ENCODE measurements around the gene EFS.

Gene EFS

GRCh38 chr14:23310546-23310945 is 54.4 kb downstream of the EFS start:
- CTCF ChIA-PET = no interaction called here
- peaks cover 6% of the 10 kb centered on the region; the same call in 1 of the 2 replicates for H3K4me1 ChIP-seq (ENCODE audit: control insufficient read depth, insufficient read depth, low read length)
- peaks cover 16 to 52% of the 10 kb centered on the region in 2 experiments for H3K36me3 ChIP-seq (ENCODE audit: control insufficient read depth in 2 of 2, insufficient read depth in 1 of 2, low read length in 2 of 2)
- H3K9me3 ChIP-seq (ENCODE audit: control insufficient read depth, insufficient read depth, low read depth, low read length) = no peaks in the 10 kb centered on the region
- no peak overlapping the region for H3K4me3 ChIP-seq (ENCODE audit: low read depth, low read length)
- H3K27ac ChIP-seq (ENCODE audit: extremely low read depth, low read depth, low read length) = no peak overlapping the region
- TF ChIP-seq ZNF274 (IDR thresholded peaks at IDR 0.05; ENCODE audit: low read length) (no peak), ZNF274 (tag by site-specific recombination; IDR thresholded peaks at IDR 0.05; ENCODE audit: borderline replicate concordance) (no peak), ZNF747 (tag by site-specific recombination; IDR thresholded peaks at IDR 0.05) (no peak), ZNF426 (tag by site-specific recombination; IDR thresholded peaks at IDR 0.05) (no peak), ZBTB1 (tag by site-specific recombination; IDR thresholded peaks at IDR 0.05) (no peak), ZNF658 (tag by site-specific recombination; IDR thresholded peaks at IDR 0.05) (no peak), ZNF404 (tag by site-specific recombination; IDR thresholded peaks at IDR 0.05) (no peak), ZNF596 (tag by site-specific recombination; IDR thresholded peaks at IDR 0.05) (no peak), ZFP37 (tag by site-specific recombination; IDR thresholded peaks at IDR 0.05) (no peak), ZNF701 (tag by site-specific recombination; IDR thresholded peaks at IDR 0.05) (no peak), PRDM2 (tag by site-specific recombination; IDR thresholded peaks at IDR 0.05; ENCODE audit: borderline replicate concordance) (no peak), ZXDB (tag by site-specific recombination; IDR thresholded peaks at IDR 0.05) (no peak)
- TF ChIP-seq, protein P1, sequence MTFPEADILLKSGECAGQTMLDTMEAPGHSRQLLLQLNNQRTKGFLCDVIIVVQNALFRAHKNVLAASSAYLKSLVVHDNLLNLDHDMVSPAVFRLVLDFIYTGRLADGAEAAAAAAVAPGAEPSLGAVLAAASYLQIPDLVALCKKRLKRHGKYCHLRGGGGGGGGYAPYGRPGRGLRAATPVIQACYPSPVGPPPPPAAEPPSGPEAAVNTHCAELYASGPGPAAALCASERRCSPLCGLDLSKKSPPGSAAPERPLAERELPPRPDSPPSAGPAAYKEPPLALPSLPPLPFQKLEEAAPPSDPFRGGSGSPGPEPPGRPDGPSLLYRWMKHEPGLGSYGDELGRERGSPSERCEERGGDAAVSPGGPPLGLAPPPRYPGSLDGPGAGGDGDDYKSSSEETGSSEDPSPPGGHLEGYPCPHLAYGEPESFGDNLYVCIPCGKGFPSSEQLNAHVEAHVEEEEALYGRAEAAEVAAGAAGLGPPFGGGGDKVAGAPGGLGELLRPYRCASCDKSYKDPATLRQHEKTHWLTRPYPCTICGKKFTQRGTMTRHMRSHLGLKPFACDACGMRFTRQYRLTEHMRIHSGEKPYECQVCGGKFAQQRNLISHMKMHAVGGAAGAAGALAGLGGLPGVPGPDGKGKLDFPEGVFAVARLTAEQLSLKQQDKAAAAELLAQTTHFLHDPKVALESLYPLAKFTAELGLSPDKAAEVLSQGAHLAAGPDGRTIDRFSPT (tag by site-specific recombination; IDR thresholded peaks at IDR 0.05) = no peak
- POLR2A ChIA-PET = interaction anchor here (1.7 to 3.2 kb wide), 2 partner anchors 8 to 11 kb away, joined by 5 to 19 read pairs; partner anchors contain the start of genes PABPN1 and PPP1R3E

- POLR2A ChIA-PET = interaction anchor here (3.2 kb wide), 1 partner anchor 12 kb away, joined by 19 read pairs; the partner anchor contains the start of gene PABPN1
- CTCF ChIA-PET = no interaction called here
Measured at GRCh38 chr14:23308721-23309445, 56.1 kb downstream of the EFS start.

More at GRCh38 chr14:23308721-23309445, 56.1 kb downstream of the EFS start:
- no peaks in the 10 kb centered on the region for H3K9me3 ChIP-seq (ENCODE audit: control insufficient read depth, insufficient read depth, low read depth, low read length)
- peaks cover 6% of the 10 kb centered on the region; the same call in 1 of the 2 replicates for H3K4me1 ChIP-seq (ENCODE audit: control insufficient read depth, insufficient read depth, low read length)
- H3K4me3 ChIP-seq (ENCODE audit: low read depth, low read length) = no peak overlapping the region
- TF ChIP-seq PRDM1 (tag by site-specific recombination; IDR thresholded peaks at IDR 0.05) (0 out of 2 replicates have a peak, but pooled peaks have one; percentile 23), EGR2 (tag by site-specific recombination; IDR thresholded peaks at IDR 0.05; ENCODE audit: low read depth) (peak; percentile 15; the same call in 1 of the 2 replicates), ZEB2 (tag by site-specific recombination; IDR thresholded peaks at IDR 0.05) (no peak), PBX3 (CRISPR knock-in tag; IDR thresholded peaks at IDR 0.05) (no peak), ZNF473 (tag by site-specific recombination; IDR thresholded peaks at IDR 0.05) (no peak), ZNF302 (tag by site-specific recombination; IDR thresholded peaks at IDR 0.05; ENCODE audit: low read depth) (no peak), ZNF580 (tag by site-specific recombination; IDR thresholded peaks at IDR 0.05) (no peak)
- H3K27ac ChIP-seq (ENCODE audit: extremely low read depth, low read depth, low read length) = no peak overlapping the region
- H3K36me3 ChIP-seq (ENCODE audit: control insufficient read depth in 2 of 2, insufficient read depth in 1 of 2, low read length in 2 of 2) = peaks cover 8 to 46% of the 10 kb centered on the region in 2 experiments
